Neutrophil (primary cell): ENCODE measurements around the gene CCL20.
"Not testable (repeated sequence)": the region's sequence is repeated elsewhere in the genome, so short reads cannot be mapped to it uniquely, and the experiment has no call there.

Experiments used
- H3K27ac ChIP-seq: fragments of 200-600 bp; sonication (generic); 2 replicates; pipeline ENCODE4 v1.5.1; 2016; ENCODE audit warnings: mild to moderate bottlenecking, moderate library complexity
- H3K27me3 ChIP-seq: fragments of 200-600 bp; sonication (generic); 2 replicates; pipeline ENCODE4 v1.6.0; 2016; ENCODE audit warnings: mild to moderate bottlenecking
- H3K36me3 ChIP-seq: fragments of 200-600 bp; sonication (generic); 2 replicates; pipeline ENCODE4 v1.5.1; 2017
- H3K4me1 ChIP-seq, 2 experiments: fragments of 200-600 bp in 1 of 2; sonication (generic) in 1 of 2; 1 replicate in 1 of 2; 2 replicates in 1 of 2; pipeline versions ENCODE4 v1.5.1 to v1.6.1; 2013 to 2016; ENCODE audit warnings: low read depth in 1 of 2, low read length in 1 of 2, mild to moderate bottlenecking in 1 of 2, moderate library complexity in 1 of 2; ENCODE audit not compliant: control insufficient read depth in 1 of 2, insufficient read depth in 1 of 2
- H3K4me3 ChIP-seq, 2 experiments: fragments of 200-600 bp in 1 of 2; sonication (generic) in 1 of 2; 1 replicate in 1 of 2; 2 replicates in 1 of 2; pipeline ENCODE4 v1.5.1; 2013 to 2016; ENCODE audit warnings: low read depth in 1 of 2, low read length in 1 of 2, mild to moderate bottlenecking in 1 of 2, moderate library complexity in 1 of 2
- H3K9me3 ChIP-seq: fragments of 200-600 bp; sonication (generic); 2 replicates; pipeline ENCODE4 v1.5.1; 2016
- CTCF ChIP-seq: fragments of 200-600 bp; sonication (generic); IDR thresholded peaks from 2 replicates; pipeline ENCODE4 v1.5.1; 2016; ENCODE audit warnings: antibody characterized with exemption

Gene CCL20

GRCh38 chr2:227793148-227793712 is 20.4 kb upstream of the CCL20 start:
- TF ChIP-seq CTCF: no peak
- Histone ChIP-seq H3K27ac (no peak overlapping the region), H3K36me3 (no peaks in the 10 kb centered on the region)

DNA sequence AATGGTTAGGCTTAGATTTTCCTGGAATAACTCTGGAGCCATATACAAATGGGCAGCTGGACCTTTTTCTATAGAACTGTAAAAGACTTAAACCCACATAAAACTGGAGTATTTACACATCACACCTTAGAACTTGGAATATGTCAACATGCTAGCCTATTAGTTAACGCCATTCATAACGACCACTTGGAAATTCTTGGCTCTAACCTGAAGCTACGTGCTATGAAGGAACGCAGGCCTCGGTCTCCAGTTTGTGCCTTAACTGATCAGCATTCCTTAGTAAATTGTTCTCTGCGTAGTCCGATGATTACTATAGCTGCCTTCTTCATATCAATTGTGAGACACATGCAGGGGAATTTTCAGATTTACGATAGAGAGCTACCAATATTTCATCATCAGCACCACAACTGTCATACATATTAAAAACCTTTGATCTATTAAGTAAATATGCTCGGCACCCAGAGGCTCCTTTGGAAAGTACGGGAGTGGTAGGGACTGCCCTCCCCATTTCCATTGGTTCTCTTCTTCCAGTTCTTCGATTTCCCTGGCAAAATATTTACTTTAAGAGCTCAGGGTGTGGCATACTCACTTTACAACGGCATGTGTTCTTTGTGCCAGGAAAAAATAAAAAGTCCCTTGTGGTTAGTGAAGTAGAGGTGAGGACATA is 17.5 kb upstream of the CCL20 start:
- no peaks in the 10 kb centered on the region for H3K9me3 ChIP-seq
- no peaks in the 10 kb centered on the region for H3K4me1 ChIP-seq
- no peaks in the 10 kb centered on the region for H3K36me3 ChIP-seq
- no peak overlapping the region for H3K27ac ChIP-seq
- no peak for TF ChIP-seq CTCF
- H3K4me3 ChIP-seq: no peak overlapping the region
- H3K27me3 ChIP-seq: no peaks in the 10 kb centered on the region

More at GRCh38 chr2:227793148-227793712, 20.4 kb upstream of the CCL20 start:
- no peaks in the 10 kb centered on the region for H3K9me3 ChIP-seq
- H3K4me3 ChIP-seq: no peak overlapping the region
- H3K4me1 ChIP-seq: no peaks in the 10 kb centered on the region
- no peaks in the 10 kb centered on the region for H3K27me3 ChIP-seq

DNA sequence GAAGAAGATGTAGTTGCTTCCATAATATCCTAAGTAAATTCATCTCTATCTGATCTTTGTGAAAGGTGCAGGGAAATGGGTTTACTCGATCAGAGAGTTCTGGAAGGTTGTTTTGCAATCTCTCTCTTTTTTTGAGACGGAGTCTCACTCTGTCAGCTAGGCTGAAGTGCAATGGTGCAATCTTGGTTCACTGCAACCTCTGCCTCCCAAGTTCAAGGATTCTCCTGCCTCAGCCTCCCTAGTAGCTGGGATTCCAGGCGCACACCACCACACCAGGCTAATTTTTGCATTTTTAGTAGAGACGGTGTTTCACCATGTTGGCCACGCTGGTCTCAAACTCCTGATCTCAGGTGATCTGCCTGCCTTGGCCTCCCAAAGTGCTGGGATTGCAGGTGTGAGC is 16.9 kb upstream of the CCL20 start:
- H3K4me3 ChIP-seq, H3K27ac ChIP-seq, H3K27me3 ChIP-seq, H3K4me1 ChIP-seq, H3K36me3 ChIP-seq, H3K9me3 ChIP-seq: not testable (repeated sequence)

DNA sequence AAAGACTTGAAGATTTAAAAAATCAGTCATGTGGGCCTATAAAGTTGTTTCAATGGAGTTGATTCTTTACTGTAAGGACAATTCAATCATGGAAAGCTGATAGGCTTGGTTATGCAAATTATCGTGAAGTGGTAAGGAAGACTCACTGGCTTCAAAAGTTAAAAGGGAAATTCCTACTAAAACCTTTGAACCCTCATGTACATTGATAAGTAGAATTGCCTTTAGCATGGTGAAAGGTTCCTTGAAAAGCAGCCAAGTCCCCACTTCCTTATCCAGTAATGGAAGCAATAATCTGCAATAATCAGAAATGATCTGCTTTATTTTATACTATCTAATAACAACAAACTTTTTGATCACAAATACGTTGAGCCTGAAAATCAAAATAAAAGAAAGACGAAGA is 14.4 kb upstream of the CCL20 start:
- no peaks in the 10 kb centered on the region for H3K27me3 ChIP-seq
- H3K36me3 ChIP-seq: no peaks in the 10 kb centered on the region
- TF ChIP-seq CTCF: no peak
- H3K4me3 ChIP-seq: no peak overlapping the region
- H3K4me1 ChIP-seq: no peaks in the 10 kb centered on the region
- no peak overlapping the region for H3K27ac ChIP-seq
- H3K9me3 ChIP-seq: no peaks in the 10 kb centered on the region

DNA sequence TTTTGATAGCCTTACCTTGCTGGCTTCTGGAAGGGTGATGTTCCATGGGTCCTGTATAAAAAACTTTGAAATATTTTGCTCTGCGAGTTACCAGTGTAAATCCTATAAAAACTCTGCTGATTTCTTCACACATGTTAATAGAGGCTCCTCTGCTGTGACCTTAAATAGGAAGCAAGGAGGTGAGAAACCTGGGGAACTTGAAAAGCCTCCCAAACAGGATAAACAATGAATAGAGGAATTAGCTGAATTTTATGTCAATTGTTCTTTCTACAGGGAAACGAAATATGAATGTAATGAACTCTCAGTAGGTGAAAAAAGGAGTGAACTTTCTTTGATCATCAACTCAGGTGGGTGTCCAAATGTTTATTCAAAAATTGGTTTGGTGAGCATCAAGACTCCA is 10.8 kb upstream of the CCL20 start:
- H3K36me3 ChIP-seq: no peaks in the 10 kb centered on the region
- H3K27ac ChIP-seq: no peak overlapping the region
- H3K9me3 ChIP-seq: no peaks in the 10 kb centered on the region
- no peak overlapping the region for H3K4me3 ChIP-seq
- peaks cover 6 to 13% of the 10 kb centered on the region in 2 experiments for H3K4me1 ChIP-seq
- no peak for TF ChIP-seq CTCF
- H3K27me3 ChIP-seq: no peaks in the 10 kb centered on the region

- TF ChIP-seq CTCF: no peak
- Histone ChIP-seq H3K9me3 (no peaks in the 10 kb centered on the region), H3K27ac (no peak overlapping the region), H3K4me3 (no peak overlapping the region), H3K4me1 (peaks cover 6 to 13% of the 10 kb centered on the region in 2 experiments), H3K27me3 (no peaks in the 10 kb centered on the region), H3K36me3 (no peaks in the 10 kb centered on the region)
Measured at GRCh38 chr2:227804975-227805374, 8.7 kb upstream of the CCL20 start.
